Sigmoid colon (tissue), 4 donors: ENCODE measurements around the gene PPP4R3B.

Source experiments
- EP300 ChIP-seq, 4 donors: sonication (generic); formaldehyde crosslinking; IDR thresholded peaks; one replicate each; pipeline ENCODE4 v1.6.1; 2017; ENCODE audit warnings: antibody characterized with exemption in 4 of 4
- POLR2AphosphoS5 ChIP-seq, 4 donors: sonication (generic); formaldehyde crosslinking; IDR thresholded peaks; one replicate each; pipeline ENCODE4 v1.6.1; 2017; ENCODE audit warnings: antibody characterized with exemption in 4 of 4
- TF ChIP-seq, protein P1 (sequence below), 4 experiments: fragments of 450-650 bp in 3 of 4; fragments of 200-600 bp in 1 of 4; IDR thresholded peaks; one replicate each; pipeline ENCODE4 v1.5.1; 2016 to 2019; ENCODE audit warnings: antibody characterized with exemption in 4 of 4, mild to moderate bottlenecking in 3 of 4, moderate library complexity in 2 of 4

- TF ChIP-seq, protein P1, sequence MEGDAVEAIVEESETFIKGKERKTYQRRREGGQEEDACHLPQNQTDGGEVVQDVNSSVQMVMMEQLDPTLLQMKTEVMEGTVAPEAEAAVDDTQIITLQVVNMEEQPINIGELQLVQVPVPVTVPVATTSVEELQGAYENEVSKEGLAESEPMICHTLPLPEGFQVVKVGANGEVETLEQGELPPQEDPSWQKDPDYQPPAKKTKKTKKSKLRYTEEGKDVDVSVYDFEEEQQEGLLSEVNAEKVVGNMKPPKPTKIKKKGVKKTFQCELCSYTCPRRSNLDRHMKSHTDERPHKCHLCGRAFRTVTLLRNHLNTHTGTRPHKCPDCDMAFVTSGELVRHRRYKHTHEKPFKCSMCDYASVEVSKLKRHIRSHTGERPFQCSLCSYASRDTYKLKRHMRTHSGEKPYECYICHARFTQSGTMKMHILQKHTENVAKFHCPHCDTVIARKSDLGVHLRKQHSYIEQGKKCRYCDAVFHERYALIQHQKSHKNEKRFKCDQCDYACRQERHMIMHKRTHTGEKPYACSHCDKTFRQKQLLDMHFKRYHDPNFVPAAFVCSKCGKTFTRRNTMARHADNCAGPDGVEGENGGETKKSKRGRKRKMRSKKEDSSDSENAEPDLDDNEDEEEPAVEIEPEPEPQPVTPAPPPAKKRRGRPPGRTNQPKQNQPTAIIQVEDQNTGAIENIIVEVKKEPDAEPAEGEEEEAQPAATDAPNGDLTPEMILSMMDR (IDR thresholded peaks at IDR 0.05) = no peak
- TF ChIP-seq POLR2AphosphoS5 (IDR thresholded peaks at IDR 0.05) (no peak), EP300 (IDR thresholded peaks at IDR 0.05) (no peak)
These were observed 26.5 kb downstream of the PPP4R3B start for GRCh38 chr2:55590810-55591440.
